ENCODE results near the gene CIZ1. TPM values are rescaled to one million over a fixed set of nuclear protein-coding genes. Genes with fewer than 3 reads are reported as not detected.

Gene CIZ1
- total RNA-seq, 4 donors from 2014 or later: 86.7 to 136 (median 115) TPM

GRCh38 chr9:128121466-128121810 is 69.9 kb downstream of the CIZ1 start:
- Histone ChIP-seq H3K27me3 (no peaks in the 10 kb centered on the region), H3K4me1 (peaks cover 25% of the 10 kb centered on the region), H3K4me3 (no peak overlapping the region), H3K27ac (no peak overlapping the region), H3K36me3 (peaks cover 42% of the 10 kb centered on the region), H3K9me3 (no peaks in the 10 kb centered on the region)
- no peak for DNase-seq (ENCODE audit: low spot score in 2 of 2)
- TF ChIP-seq POLR2AphosphoS5 (IDR thresholded peaks at IDR 0.05): no peak
- TF ChIP-seq POLR2A (IDR thresholded peaks at IDR 0.05): no peak
- 92% methylated on average over 5 of the region's 5 CpGs for WGBS

DNA sequence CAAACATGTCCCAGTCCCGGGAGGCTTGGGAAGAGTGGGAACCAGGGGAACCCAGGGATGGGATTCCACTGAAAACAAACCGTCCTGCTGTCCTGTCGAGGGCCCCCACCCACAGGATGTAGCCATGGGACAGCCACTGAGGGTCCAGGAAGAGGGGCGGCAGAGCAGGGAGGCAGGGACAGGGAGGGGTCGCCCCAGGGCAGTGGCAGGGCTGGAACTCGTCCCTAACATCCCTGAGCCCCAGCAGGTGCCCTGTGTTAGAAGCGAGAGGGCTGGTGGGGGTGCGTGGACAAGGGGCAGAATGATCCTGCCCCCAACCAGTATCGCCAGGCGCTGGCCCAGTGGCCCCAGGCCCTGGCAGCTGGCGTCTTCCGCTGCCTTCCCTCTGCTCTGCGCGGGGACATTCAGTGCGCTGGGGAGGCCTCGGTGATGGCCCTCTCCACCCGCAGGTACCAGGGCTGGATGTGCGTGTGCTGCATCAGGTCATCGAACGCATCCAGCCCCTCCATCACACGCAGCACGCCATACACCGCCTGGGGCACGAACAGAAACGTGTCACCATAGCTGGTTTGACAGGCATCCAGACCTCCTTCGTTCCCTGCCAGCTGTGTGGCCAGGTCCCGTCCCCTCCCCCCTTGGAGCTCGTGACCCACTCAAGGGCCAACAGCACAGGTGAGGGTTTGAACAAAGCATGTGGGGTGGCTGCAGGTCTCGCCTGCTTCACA is 70.5 kb downstream of the CIZ1 start:
- H3K36me3 ChIP-seq: peaks cover 42% of the 10 kb centered on the region
- H3K4me1 ChIP-seq: peaks cover 19% of the 10 kb centered on the region
- H3K4me3 ChIP-seq: no peak overlapping the region
- WGBS: 81% methylated on average over 20 of the region's 29 CpGs
- no peak for TF ChIP-seq EP300 (IDR thresholded peaks at IDR 0.05)
- TF ChIP-seq POLR2A (IDR thresholded peaks at IDR 0.05): no peak
- no peak for TF ChIP-seq POLR2AphosphoS5 (IDR thresholded peaks at IDR 0.05)
- TF ChIP-seq CTCF (IDR thresholded peaks at IDR 0.05): no peak
- no peaks in the 10 kb centered on the region for H3K27me3 ChIP-seq
- no peaks in the 10 kb centered on the region for H3K9me3 ChIP-seq
- H3K27ac ChIP-seq: no peak overlapping the region
- DNase-seq (ENCODE audit: low spot score in 2 of 2): peak in 1 of 2 donors; percentile 62

DNA sequence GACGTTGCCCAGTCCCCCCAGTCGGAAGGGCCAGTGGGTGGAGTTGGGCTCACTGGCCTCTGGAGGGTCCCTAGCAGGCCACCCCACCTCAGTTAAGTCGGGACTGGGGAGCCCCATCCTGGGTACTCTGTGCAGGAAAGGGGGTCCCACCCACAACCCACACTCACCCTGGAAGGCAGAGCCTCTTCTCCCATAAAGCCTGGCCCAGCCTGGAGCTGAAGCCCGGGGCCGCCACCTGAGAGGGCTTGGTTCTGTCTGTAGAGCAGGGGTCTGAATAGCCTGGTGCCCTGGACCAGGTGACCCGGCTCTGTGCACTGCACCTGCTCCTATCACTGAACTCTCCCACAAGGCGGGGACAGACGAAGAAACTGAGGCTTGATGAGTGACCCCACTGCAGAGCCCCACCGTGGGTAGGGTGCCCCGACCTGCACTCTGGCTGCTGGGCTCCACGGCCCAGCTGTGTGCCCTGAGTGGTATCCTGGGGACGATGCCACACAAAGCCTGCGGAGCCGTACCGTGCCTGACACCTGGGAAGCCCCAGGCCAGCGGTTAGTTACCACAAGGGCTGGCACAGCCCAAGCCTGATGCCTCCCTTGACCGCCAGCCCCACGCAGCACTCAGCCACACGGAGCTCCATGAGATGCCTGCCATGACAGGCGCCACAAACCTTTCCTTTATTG is 71.2 kb downstream of the CIZ1 start:
- Histone ChIP-seq H3K27ac (no peak overlapping the region), H3K9me3 (no peaks in the 10 kb centered on the region), H3K4me1 (peaks cover 12% of the 10 kb centered on the region), H3K4me3 (no peak overlapping the region), H3K36me3 (peaks cover 42% of the 10 kb centered on the region), H3K27me3 (no peaks in the 10 kb centered on the region)
- WGBS: 81% methylated on average over 15 of the region's 20 CpGs
- TF ChIP-seq EP300 (IDR thresholded peaks at IDR 0.05) (no peak), POLR2AphosphoS5 (IDR thresholded peaks at IDR 0.05) (no peak), POLR2A (IDR thresholded peaks at IDR 0.05) (no peak), CTCF (IDR thresholded peaks at IDR 0.05) (no peak)
- DNase-seq (ENCODE audit: low spot score in 2 of 2): peak in 1 of 2 donors; percentile 59

GRCh38 chr9:128118971-128119665 is 72.3 kb downstream of the CIZ1 start:
- Histone ChIP-seq H3K27me3 (no peaks in the 10 kb centered on the region), H3K4me3 (no peak overlapping the region), H3K4me1 (peaks cover 9% of the 10 kb centered on the region), H3K9me3 (no peaks in the 10 kb centered on the region), H3K27ac (no peak overlapping the region), H3K36me3 (peaks cover 49% of the 10 kb centered on the region)
- 80% methylated on average over 15 of the region's 15 CpGs for WGBS
- DNase-seq (ENCODE audit: low spot score in 2 of 2): peak in 1 of 2 donors; percentile 57
- TF ChIP-seq POLR2A (IDR thresholded peaks at IDR 0.05) (no peak), EP300 (IDR thresholded peaks at IDR 0.05) (no peak), CTCF (IDR thresholded peaks at IDR 0.05) (no peak), POLR2AphosphoS5 (IDR thresholded peaks at IDR 0.05) (no peak)

- Histone ChIP-seq H3K4me1 (peaks cover 9% of the 10 kb centered on the region), H3K4me3 (no peak overlapping the region), H3K27ac (no peak overlapping the region), H3K9me3 (no peaks in the 10 kb centered on the region), H3K27me3 (no peaks in the 10 kb centered on the region), H3K36me3 (peaks cover 49% of the 10 kb centered on the region)
- peak in 1 of 2 donors; percentile 27 for DNase-seq (ENCODE audit: low spot score in 2 of 2)
- TF ChIP-seq POLR2AphosphoS5 (IDR thresholded peaks at IDR 0.05) (no peak), CTCF (IDR thresholded peaks at IDR 0.05) (no peak), EP300 (IDR thresholded peaks at IDR 0.05) (no peak), POLR2A (IDR thresholded peaks at IDR 0.05) (no peak)
- 63% methylated on average over 3 of the region's 3 CpGs for WGBS
Observed at GRCh38 chr9:128118472-128118857, 72.9 kb downstream of the CIZ1 start.

Measured in suprapubic skin (tissue), 4 donors.